Neural progenitor cell (in vitro differentiated cells): ENCODE data around the gene SLC5A10. TPM values are rescaled to one million over a fixed set of nuclear protein-coding genes. Genes with fewer than 3 reads are reported as not detected.

Source experiments
- DNase-seq: peaks from one replicate; pipeline ENCODE4 v3.0.0-alpha.2; 2016; ENCODE audit warnings: low spot score
- H2AFZ ChIP-seq: fragments of 200-600 bp; sonication (generic); replicated peaks from 2 replicates; pipeline ENCODE4 v1.6.1; 2016; ENCODE audit warnings: antibody characterized with exemption
- H3F3A ChIP-seq: fragments of 200-600 bp; sonication (generic); 2 replicates; pipeline ENCODE4 v1.6.1; 2016; ENCODE audit warnings: antibody characterized with exemption, low read depth
- H3K27ac ChIP-seq: fragments of 200-600 bp; sonication (generic); 2 replicates; pipeline ENCODE4 v1.5.1; 2016; ENCODE audit warnings: mild to moderate bottlenecking
- H3K27me3 ChIP-seq: fragments of 200-600 bp; sonication (generic); 2 replicates; pipeline ENCODE4 v1.6.1; 2016; ENCODE audit warnings: mild to moderate bottlenecking, moderate library complexity
- H3K36me3 ChIP-seq: fragments of 200-600 bp; sonication (generic); 2 replicates; pipeline ENCODE4 v1.5.1; 2016
- H3K4me1 ChIP-seq: fragments of 200-600 bp; sonication (generic); 2 replicates; pipeline ENCODE4 v1.6.1; 2016; ENCODE audit warnings: mixed run types
- H3K4me2 ChIP-seq: fragments of 200-600 bp; sonication (generic); 2 replicates; pipeline ENCODE4 v1.6.1; 2016
- H3K4me3 ChIP-seq: fragments of 200-600 bp; sonication (generic); 2 replicates; pipeline ENCODE4 v1.5.1; 2016
- H3K79me2 ChIP-seq: fragments of 200-600 bp; sonication (generic); 2 replicates; pipeline ENCODE4 v1.6.1; 2016; ENCODE audit warnings: low read depth
- H3K9ac ChIP-seq: fragments of 200-600 bp; sonication (generic); 2 replicates; pipeline ENCODE4 v1.6.1; 2016
- H3K9me3 ChIP-seq: fragments of 200-600 bp; sonication (generic); 2 replicates; pipeline ENCODE4 v1.5.1; 2016; ENCODE audit warnings: low read depth
- H4K20me1 ChIP-seq: fragments of 200-600 bp; sonication (generic); 2 replicates; pipeline ENCODE4 v1.6.1; 2016; ENCODE audit warnings: low read depth
- H3K27ac Mint-ChIP-seq: 3 replicates; pipeline ENCODE4 v1.8.0; 2021; ENCODE audit warnings: mixed read lengths
- H3K27me3 Mint-ChIP-seq: 2 replicates; pipeline ENCODE4 v1.8.0; 2022; ENCODE audit warnings: low read depth, mild to moderate bottlenecking, inconsistent platforms, moderate library complexity, mixed read lengths; ENCODE audit not compliant: insufficient read depth
- H3K36me3 Mint-ChIP-seq: 3 replicates; pipeline ENCODE4 v1.8.0; 2021; ENCODE audit warnings: mixed read lengths
- H3K4me1 Mint-ChIP-seq: 3 replicates; pipeline ENCODE4 v1.8.0; 2021; ENCODE audit warnings: mixed read lengths
- H3K4me3 Mint-ChIP-seq: 3 replicates; pipeline ENCODE4 v1.8.0; 2021; ENCODE audit warnings: mild to moderate bottlenecking, moderate library complexity, mixed read lengths
- H3K9me3 Mint-ChIP-seq: 3 replicates; pipeline ENCODE4 v1.8.0; 2020; ENCODE audit warnings: mixed read lengths
- EZH2 ChIP-seq: fragments of 200-600 bp; sonication (generic); IDR thresholded peaks from 2 replicates; pipeline ENCODE4 v1.6.1; 2017; ENCODE audit warnings: antibody characterized with exemption, mild to moderate bottlenecking, moderate library complexity
- EZH2phosphoT487 ChIP-seq: fragments of 200-600 bp; sonication (generic); IDR thresholded peaks from 2 replicates; pipeline ENCODE4 v1.6.1; 2017; ENCODE audit warnings: antibody characterized with exemption
- total RNA-seq: library from RNA; depleted of rRNA; stranded (reverse); fragments of >200 nt; gene quantifications from 2 replicates; pipeline ENCODE4 v1.2.3, GENCODE V29; 2015; ENCODE audit warnings: low replicate concordance
- TF ChIP-seq, protein P1 (sequence below): fragments of 200-600 bp; sonication (generic); IDR thresholded peaks from 2 replicates; pipeline ENCODE4 v1.5.1; 2017; ENCODE audit warnings: antibody characterized with exemption, mild to moderate bottlenecking

Gene SLC5A10
- total RNA-seq, 1 donor from 2014 or later = not detected

DNA sequence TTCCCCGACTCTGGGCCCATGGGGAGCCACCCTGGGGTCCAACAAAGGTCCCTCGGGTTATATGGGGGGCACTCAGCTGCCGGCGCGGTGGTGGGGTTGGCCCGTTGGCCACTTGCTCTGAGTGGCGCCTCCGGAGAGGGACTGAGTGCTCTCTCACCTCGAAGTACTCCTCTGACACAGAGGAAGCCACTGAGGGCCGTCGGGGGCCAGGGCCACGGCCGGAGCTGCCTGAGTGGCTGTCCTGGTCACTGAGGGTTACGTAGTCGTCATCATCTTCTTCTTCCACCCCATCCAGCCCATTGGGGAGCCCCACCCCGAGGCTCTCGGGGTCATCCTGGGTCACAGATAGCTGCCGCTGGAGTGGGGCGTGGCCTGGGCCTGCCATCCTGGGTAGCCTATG, 25.7 kb downstream of the SLC5A10 start:
- H3K79me2 ChIP-seq = no peaks in the 10 kb centered on the region
- no peak overlapping the region for H3K27ac ChIP-seq
- no peak overlapping the region for H3K27ac Mint-ChIP-seq
- no peaks in the 10 kb centered on the region for H3K9me3 ChIP-seq
- no peaks in the 10 kb centered on the region for H3K9me3 Mint-ChIP-seq
- peaks cover 16% of the 10 kb centered on the region for H3K4me1 ChIP-seq
- no peaks in the 10 kb centered on the region for H3K36me3 ChIP-seq
- H4K20me1 ChIP-seq = peaks cover 23% of the 10 kb centered on the region
- no peak overlapping the region for H2AFZ ChIP-seq
- no peak overlapping the region for H3K4me3 Mint-ChIP-seq
- no peaks in the 10 kb centered on the region for H3K36me3 Mint-ChIP-seq
- no peak overlapping the region for H3K9ac ChIP-seq
- H3K4me2 ChIP-seq = no peak overlapping the region
- no peaks in the 10 kb centered on the region for H3F3A ChIP-seq
- H3K4me3 ChIP-seq = no peak overlapping the region
- no peaks in the 10 kb centered on the region for H3K27me3 ChIP-seq
- H3K27me3 Mint-ChIP-seq = peaks cover 2% of the 10 kb centered on the region
- no peak for TF ChIP-seq EZH2phosphoT487
- no peak for TF ChIP-seq EZH2
- TF ChIP-seq, protein P1, sequence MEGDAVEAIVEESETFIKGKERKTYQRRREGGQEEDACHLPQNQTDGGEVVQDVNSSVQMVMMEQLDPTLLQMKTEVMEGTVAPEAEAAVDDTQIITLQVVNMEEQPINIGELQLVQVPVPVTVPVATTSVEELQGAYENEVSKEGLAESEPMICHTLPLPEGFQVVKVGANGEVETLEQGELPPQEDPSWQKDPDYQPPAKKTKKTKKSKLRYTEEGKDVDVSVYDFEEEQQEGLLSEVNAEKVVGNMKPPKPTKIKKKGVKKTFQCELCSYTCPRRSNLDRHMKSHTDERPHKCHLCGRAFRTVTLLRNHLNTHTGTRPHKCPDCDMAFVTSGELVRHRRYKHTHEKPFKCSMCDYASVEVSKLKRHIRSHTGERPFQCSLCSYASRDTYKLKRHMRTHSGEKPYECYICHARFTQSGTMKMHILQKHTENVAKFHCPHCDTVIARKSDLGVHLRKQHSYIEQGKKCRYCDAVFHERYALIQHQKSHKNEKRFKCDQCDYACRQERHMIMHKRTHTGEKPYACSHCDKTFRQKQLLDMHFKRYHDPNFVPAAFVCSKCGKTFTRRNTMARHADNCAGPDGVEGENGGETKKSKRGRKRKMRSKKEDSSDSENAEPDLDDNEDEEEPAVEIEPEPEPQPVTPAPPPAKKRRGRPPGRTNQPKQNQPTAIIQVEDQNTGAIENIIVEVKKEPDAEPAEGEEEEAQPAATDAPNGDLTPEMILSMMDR = no peak
- H3K4me1 Mint-ChIP-seq = peaks cover 23% of the 10 kb centered on the region
- DNase-seq = no peak

DNA sequence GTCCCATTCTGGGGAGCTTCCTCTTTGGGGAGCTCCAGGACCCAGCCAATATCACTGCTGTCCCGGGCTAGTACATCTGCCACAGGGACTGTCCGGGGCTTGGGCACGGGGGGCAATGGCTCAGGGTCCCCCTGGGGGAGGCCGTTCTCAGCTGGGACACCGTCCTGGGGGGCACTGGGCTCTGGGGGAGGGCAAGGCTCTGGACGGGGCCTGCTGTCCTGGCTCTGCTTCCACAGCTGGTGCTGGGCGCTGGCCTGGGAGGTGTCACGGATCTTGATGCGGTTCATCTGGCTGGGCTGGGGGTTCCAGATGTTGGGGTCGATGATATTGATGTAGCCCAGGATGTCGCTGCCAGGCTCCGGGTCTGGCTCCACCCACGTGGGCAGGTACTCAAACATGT, 26.1 kb downstream of the SLC5A10 start:
- Histone ChIP-seq H3K36me3 (no peaks in the 10 kb centered on the region), H2AFZ (no peak overlapping the region), H3K9me3 (no peaks in the 10 kb centered on the region), H4K20me1 (peaks cover 23% of the 10 kb centered on the region), H3K4me3 (no peak overlapping the region), H3K27ac (no peak overlapping the region), H3F3A (no peaks in the 10 kb centered on the region), H3K27me3 (no peaks in the 10 kb centered on the region), H3K4me2 (no peak overlapping the region), H3K4me1 (peaks cover 16% of the 10 kb centered on the region), H3K9ac (no peak overlapping the region), H3K79me2 (no peaks in the 10 kb centered on the region)
- H3K9me3 Mint-ChIP-seq = no peaks in the 10 kb centered on the region
- peaks cover 2% of the 10 kb centered on the region for H3K27me3 Mint-ChIP-seq
- no peak overlapping the region for H3K4me3 Mint-ChIP-seq
- no peak overlapping the region for H3K27ac Mint-ChIP-seq
- DNase-seq = no peak
- H3K4me1 Mint-ChIP-seq = peaks cover 23% of the 10 kb centered on the region
- no peaks in the 10 kb centered on the region for H3K36me3 Mint-ChIP-seq
- TF ChIP-seq, protein P1 = no peak
- TF ChIP-seq EZH2 (no peak), EZH2phosphoT487 (no peak)

DNA sequence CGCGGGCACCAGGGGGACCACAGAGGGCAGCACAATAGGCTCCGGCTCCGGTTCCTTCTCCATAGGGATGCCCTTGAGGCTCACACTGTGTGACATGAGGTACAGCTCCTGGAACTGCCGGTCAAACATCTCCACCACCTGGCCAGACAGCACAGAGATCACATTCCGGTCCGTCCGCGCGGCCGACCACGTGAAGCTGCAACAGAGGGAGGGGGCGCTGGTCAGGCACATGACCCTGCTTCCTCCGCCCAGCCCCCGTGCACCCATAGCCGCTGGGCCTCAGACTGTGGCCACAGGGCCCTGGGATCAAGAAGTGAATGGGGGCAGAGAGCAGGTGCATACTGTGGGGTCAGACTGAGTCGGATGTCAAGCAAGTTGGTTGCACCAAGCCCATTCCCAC, 26.7 kb downstream of the SLC5A10 start:
- H3K27me3 Mint-ChIP-seq = peaks cover 2% of the 10 kb centered on the region
- H3K4me1 Mint-ChIP-seq = peaks cover 23% of the 10 kb centered on the region
- Histone ChIP-seq H3K27ac (no peak overlapping the region), H3K9me3 (no peaks in the 10 kb centered on the region), H2AFZ (no peak overlapping the region), H3K9ac (no peak overlapping the region), H3K36me3 (no peaks in the 10 kb centered on the region), H3K4me3 (no peak overlapping the region), H3K4me2 (no peak overlapping the region), H3K79me2 (no peaks in the 10 kb centered on the region), H3K4me1 (peaks cover 16% of the 10 kb centered on the region), H4K20me1 (peaks cover 23% of the 10 kb centered on the region), H3F3A (no peaks in the 10 kb centered on the region), H3K27me3 (no peaks in the 10 kb centered on the region)
- H3K27ac Mint-ChIP-seq = no peak overlapping the region
- no peak for DNase-seq
- TF ChIP-seq EZH2 (no peak), EZH2phosphoT487 (no peak)
- TF ChIP-seq, protein P1 = no peak
- H3K36me3 Mint-ChIP-seq = no peaks in the 10 kb centered on the region
- no peak overlapping the region for H3K4me3 Mint-ChIP-seq
- no peaks in the 10 kb centered on the region for H3K9me3 Mint-ChIP-seq
